Measurements from ENCODE around the gene SLC25A21. TPM values are rescaled to one million over a fixed set of nuclear protein-coding genes. Genes with fewer than 3 reads are reported as not detected.
A peak's percentile ranks its signal among the peaks of the same experiment; 100 is the strongest.

Gene SLC25A21
- total RNA-seq, 1 experiment from 2014 or later, result 7.1 TPM

DNA sequence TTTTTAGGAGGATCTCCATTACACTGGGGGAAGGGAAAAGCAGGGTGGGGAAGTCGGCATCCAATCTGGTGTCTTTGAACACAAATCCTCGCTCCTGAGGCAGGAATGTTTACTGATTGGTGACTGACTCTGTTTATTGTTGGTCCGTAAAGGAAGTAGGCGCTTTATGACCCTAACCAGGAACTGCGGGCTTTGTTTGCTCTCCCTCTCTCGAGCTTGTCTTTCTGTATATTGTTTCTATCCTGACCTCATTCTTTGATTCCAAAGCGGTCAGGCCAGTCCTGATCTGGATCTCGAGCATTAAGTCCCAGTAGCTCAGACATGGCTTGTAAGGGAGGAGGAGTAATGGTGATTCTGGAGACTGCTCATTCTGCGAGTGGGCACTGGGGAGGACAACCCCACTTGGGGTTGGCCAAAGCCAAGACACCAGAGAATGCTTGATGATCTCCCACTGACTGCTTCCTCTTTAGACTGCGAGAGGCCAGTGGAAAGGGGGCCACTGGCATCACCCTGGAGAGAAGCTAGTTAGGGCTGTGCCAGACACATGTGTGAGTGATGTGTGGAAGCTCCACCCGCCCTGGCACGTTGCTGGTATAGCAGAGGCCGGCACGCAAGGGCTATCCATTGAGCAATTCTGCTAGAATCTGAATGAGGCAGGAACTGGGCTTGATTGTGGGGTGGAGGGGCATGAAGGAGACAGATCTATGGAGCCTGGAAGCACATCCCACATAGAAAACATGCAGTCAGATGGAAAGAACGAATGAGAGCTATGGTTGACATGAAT is 316.1 kb downstream of the SLC25A21 start:
- Histone ChIP-seq H3K14ac (ENCODE audit: insufficient read depth, low read length) (no peak overlapping the region), H4K20me1 (ENCODE audit: control insufficient read depth, insufficient read depth, insufficient read length) (no peaks in the 10 kb centered on the region), H2BK120ac (ENCODE audit: low read depth, low read length, poor library complexity, severe bottlenecking) (no peak overlapping the region), H2BK5ac (ENCODE audit: insufficient read length, low read length) (no peak overlapping the region), H3K56ac (ENCODE audit: insufficient read length, low read depth, low read length) (no peak overlapping the region), H3K27ac (ENCODE audit: insufficient read length, low read depth, low read length) (no peak overlapping the region), H4K5ac (ENCODE audit: insufficient read length, low read depth, low read length) (no peak overlapping the region), H4K91ac (ENCODE audit: insufficient read length, low read depth, low read length) (no peak overlapping the region), H3K23ac (ENCODE audit: insufficient read length, low read depth, low read length) (no peak overlapping the region), H3K23me2 (ENCODE audit: insufficient read length, low read depth, low read length, poor library complexity, severe bottlenecking) (no peaks in the 10 kb centered on the region), H3K4me2 (ENCODE audit: insufficient read depth, insufficient read length, low read length) (no peak overlapping the region), H3K79me1 (ENCODE audit: insufficient read depth, low read depth, low read length, poor library complexity, severe bottlenecking) (no peaks in the 10 kb centered on the region), H2AK5ac (ENCODE audit: insufficient read length, low read length) (no peak overlapping the region), H4K8ac (replicated peaks; ENCODE audit: insufficient read length, low read depth, low read length) (no peak overlapping the region), H3K27me3 (ENCODE audit: insufficient read depth, low read length) (no peaks in the 10 kb centered on the region), H3K79me2 (ENCODE audit: insufficient read depth, low read length) (no peaks in the 10 kb centered on the region), H2AFZ (ENCODE audit: low read length) (no peak overlapping the region), H3K9ac (ENCODE audit: extremely low read depth, insufficient read length, low read length) (no peak overlapping the region), H3T11ph (ENCODE audit: low read length) (no peak overlapping the region), H3K9me3 (ENCODE audit: control insufficient read depth, low read depth, low read length) (no peaks in the 10 kb centered on the region), H2BK12ac (ENCODE audit: insufficient read length, low read depth, low read length) (no peak overlapping the region), H3K4ac (ENCODE audit: low read depth, low read length) (no peak overlapping the region), H2BK15ac (ENCODE audit: low read depth, low read length) (no peak overlapping the region), H3K4me1 (ENCODE audit: insufficient read depth, low read length) (no peaks in the 10 kb centered on the region), H3K18ac (ENCODE audit: insufficient read length, low read depth, low read length) (no peak overlapping the region), H2BK20ac (ENCODE audit: low read depth, low read length, poor library complexity, severe bottlenecking) (no peak overlapping the region)
- TF ChIP-seq, protein P1, sequence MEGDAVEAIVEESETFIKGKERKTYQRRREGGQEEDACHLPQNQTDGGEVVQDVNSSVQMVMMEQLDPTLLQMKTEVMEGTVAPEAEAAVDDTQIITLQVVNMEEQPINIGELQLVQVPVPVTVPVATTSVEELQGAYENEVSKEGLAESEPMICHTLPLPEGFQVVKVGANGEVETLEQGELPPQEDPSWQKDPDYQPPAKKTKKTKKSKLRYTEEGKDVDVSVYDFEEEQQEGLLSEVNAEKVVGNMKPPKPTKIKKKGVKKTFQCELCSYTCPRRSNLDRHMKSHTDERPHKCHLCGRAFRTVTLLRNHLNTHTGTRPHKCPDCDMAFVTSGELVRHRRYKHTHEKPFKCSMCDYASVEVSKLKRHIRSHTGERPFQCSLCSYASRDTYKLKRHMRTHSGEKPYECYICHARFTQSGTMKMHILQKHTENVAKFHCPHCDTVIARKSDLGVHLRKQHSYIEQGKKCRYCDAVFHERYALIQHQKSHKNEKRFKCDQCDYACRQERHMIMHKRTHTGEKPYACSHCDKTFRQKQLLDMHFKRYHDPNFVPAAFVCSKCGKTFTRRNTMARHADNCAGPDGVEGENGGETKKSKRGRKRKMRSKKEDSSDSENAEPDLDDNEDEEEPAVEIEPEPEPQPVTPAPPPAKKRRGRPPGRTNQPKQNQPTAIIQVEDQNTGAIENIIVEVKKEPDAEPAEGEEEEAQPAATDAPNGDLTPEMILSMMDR (conservative IDR thresholded peaks at IDR 0.05), result no peak
- Mint-ChIP-seq H3K4me3 (no peak overlapping the region), H3K27ac (peak overlapping the region in 1 of 3 experiments; percentile 32; a peak in 4 of 7 replicates), H3K4me1 (peaks cover 23 to 30% of the 10 kb centered on the region in 2 experiments), H3K27me3 (ENCODE audit: low read depth) (no peaks in the 10 kb centered on the region), H3K9me3 (no peaks in the 10 kb centered on the region), H3K36me3 (ENCODE audit: insufficient read depth in 1 of 3, low read depth in 3 of 3) (no peaks in the 10 kb centered on the region)
- no peak for DNase-seq
- WGBS (ENCODE audit: extremely low coverage, insufficient read length, low lambda C conversion rate), result no CpG with 5 or more reads among the region's 15 CpGs

All from H9 (cell line).